Measurements from ENCODE around the gene STARD7. TPM values are rescaled to one million over a fixed set of nuclear protein-coding genes. Genes with fewer than 3 reads are reported as not detected.
"Not testable (repeated sequence)": the region's sequence is repeated elsewhere in the genome, so short reads cannot be mapped to it uniquely, and the experiment has no call there.

Gene STARD7
- total RNA-seq, 1 donor from 2014 or later = 85.8 TPM

DNA sequence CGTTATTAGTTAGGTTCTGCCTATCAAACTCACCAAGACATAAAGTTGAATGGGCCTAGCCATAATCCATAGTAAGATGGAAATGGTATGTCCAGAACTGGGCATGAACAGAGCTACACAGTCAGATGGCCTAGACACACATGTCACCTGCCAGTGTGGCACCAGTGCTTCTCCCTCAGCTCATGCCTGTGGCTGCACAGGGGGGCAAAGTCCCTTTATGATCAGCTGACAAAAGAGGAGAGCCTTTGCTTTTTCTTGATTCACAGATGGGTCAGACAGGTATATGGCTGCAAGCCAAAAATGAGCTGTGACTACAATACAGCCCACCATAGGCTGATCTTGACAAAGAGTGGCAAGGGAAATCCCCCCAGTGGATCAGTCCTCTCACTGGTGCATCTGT lies 28.3 kb upstream of the STARD7 start:
- DNase-seq (ENCODE audit: extremely low read depth, low read depth, low spot score) = no peak

GRCh38 chr2:96233880-96234316 lies 25.3 kb upstream of the STARD7 start:
- DNase-seq (ENCODE audit: extremely low read depth, low read depth, low spot score) = no peak

- no peak for DNase-seq (ENCODE audit: extremely low read depth, low read depth, low spot score)
These were observed 24.8 kb upstream of the STARD7 start for GRCh38 chr2:96233436-96233835.

GRCh38 chr2:96231316-96231715 lies 22.7 kb upstream of the STARD7 start:
- DNase-seq (ENCODE audit: extremely low read depth, low read depth, low spot score) = no peak

DNA sequence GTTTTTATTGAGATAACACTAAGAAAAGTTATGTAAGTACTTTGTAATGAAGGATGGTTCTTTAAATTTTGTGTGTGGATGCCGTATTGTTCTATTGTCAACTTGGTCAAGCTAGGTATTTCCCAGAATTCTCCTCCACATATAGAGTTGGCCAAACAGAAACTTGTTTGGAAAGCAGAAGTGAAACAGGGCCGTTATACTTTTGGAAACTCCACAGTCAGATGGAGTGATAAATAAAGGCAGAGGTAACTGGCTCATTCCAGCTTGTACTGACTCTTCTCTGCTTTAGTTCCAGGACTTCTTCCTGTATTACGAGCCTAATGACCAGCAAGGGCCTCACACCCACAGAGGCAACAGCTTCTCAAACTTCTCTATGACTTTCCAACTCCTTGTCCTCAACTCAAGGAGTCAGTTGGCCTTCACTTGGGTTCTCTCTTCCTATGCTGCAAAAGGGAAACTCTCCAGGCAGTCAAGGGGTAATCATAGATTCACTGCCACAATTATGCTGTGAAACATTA lies 16.4 kb upstream of the STARD7 start:
- no peak for DNase-seq (ENCODE audit: extremely low read depth, low read depth, low spot score)

DNA sequence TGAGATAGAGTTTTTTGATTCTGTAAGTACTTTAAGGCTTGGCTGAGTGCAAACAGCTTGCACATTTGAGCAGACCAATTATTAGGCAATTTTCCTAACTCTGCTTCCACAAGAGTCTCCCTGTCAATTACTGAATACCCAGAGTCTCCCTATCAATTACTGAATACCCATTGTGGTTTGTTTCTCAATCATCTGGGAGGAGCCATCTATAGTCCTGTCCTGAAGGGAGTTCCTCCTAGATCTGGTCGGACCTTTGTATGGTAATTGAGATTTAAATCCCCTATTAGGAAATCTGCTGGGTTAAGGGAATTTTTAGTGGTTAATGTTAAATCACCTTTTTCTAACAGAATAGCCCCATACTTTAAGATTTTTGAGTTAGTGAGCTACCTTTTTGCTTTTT lies 12.5 kb upstream of the STARD7 start:
- DNase-seq (ENCODE audit: extremely low read depth, low read depth, low spot score) = not testable (repeated sequence)

- DNase-seq (ENCODE audit: extremely low read depth, low read depth, low spot score) = not testable (repeated sequence)
These were observed 11.3 kb upstream of the STARD7 start for GRCh38 chr2:96219959-96220358.

GRCh38 chr2:96218508-96219131 lies 10.0 kb upstream of the STARD7 start:
- DNase-seq (ENCODE audit: extremely low read depth, low read depth, low spot score) = no peak

DNA sequence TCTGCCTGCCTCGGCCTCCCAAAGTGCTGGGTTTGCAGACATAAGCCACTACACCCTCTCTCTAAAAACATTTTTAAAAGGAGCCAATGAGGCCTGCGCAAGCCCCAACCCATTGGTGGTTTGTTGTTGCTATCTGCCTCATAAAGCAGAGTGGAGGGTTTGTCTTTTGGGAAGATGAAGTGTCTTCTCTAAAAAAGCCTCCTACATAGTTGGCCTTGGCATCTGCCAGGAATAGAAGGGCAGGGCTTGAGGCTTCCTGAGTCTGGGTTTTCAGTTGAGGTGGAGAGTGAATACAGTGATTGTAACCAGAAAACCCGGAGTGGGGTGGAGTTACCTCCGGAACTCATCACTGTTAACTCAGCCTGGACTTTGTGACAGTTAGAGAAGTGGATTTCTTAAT lies 5.9 kb upstream of the STARD7 start:
- DNase-seq (ENCODE audit: extremely low read depth, low read depth, low spot score) = no peak

GRCh38 chr2:96213379-96213778 lies 4.8 kb upstream of the STARD7 start:
- no peak for DNase-seq (ENCODE audit: extremely low read depth, low read depth, low spot score)

- DNase-seq (ENCODE audit: extremely low read depth, low read depth, low spot score) = no peak
These were observed 3.7 kb upstream of the STARD7 start for GRCh38 chr2:96212339-96212738.

DNA sequence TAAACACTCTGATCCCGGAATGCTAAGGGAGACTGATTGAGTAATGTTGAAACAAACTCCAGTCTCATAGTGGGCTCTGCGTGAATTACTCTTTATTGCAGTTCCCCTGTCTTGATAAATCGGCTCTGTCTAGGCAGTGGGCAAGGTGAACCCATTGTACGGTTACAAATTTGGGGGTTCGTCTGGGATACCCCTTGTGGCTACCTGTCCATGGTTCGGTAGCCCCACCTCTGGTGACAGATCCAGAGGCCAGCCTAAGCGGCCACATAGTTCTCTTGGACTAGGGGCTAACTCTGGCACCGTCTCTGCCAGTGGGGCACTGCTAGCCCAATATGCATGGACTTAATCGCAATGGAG lies 1.1 kb upstream of the STARD7 start:
- no peak for DNase-seq (ENCODE audit: extremely low read depth, low read depth, low spot score)

GRCh38 chr2:96209011-96209728 lies 543 bp upstream of the STARD7 start:
- DNase-seq (ENCODE audit: extremely low read depth, low read depth, low spot score) = no peak

DNA sequence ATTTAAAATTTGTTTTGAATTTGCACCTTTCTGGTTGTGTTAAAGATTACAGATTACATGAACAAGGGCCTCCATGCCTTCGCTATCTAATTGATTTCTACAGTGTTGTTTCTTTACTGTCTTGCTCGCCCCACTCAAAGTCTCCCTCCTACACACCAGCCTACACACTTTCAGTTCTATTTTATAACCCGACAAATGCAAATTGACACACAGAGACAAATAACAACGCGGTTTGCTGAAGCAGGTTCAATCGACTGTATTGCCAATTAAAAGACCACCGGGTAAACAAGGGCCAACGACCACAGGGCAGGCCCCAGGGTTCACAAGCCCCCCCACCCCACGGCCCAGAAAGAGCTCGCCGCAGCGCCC lies 869 bp downstream of the STARD7 start:
- no peak for DNase-seq (ENCODE audit: extremely low read depth, low read depth, low spot score)

DNA sequence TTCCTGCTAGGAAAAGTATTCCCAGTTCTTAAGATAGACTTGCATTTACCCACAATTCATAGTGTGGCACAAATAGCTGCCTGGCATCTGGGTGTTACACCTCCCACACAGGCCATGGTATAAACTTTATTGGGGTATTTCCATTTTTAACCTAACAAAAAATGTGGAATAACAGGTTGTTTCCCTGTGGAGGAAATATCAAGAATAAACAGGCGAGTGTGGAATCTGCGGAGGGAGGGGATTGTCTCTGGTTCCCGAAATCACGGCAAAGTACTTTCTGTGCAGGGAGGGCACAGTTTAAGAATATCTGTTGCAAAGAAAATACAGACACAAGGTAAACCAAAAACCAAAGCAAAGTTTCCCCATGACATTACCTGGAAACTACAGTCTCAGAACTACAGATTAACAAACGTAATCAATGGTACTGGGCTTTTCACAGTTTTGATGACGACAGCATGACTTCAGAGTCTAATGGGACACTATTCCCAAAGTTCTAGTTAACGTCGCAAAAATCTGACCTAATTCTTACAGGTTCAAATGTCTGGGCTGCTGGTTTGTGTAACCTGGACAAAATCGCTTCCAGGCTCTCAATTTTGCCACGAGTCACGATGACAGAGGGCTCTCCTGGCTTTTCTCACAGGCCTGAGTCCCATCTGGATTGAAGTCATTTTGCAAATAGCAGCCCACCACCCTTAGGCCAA lies 1.4 kb downstream of the STARD7 start:
- no peak for DNase-seq (ENCODE audit: extremely low read depth, low read depth, low spot score)

GRCh38 chr2:96205888-96206287 lies 2.7 kb downstream of the STARD7 start:
- DNase-seq (ENCODE audit: extremely low read depth, low read depth, low spot score) = no peak

GRCh38 chr2:96204836-96205624 lies 3.6 kb downstream of the STARD7 start:
- DNase-seq (ENCODE audit: extremely low read depth, low read depth, low spot score) = no peak

DNA sequence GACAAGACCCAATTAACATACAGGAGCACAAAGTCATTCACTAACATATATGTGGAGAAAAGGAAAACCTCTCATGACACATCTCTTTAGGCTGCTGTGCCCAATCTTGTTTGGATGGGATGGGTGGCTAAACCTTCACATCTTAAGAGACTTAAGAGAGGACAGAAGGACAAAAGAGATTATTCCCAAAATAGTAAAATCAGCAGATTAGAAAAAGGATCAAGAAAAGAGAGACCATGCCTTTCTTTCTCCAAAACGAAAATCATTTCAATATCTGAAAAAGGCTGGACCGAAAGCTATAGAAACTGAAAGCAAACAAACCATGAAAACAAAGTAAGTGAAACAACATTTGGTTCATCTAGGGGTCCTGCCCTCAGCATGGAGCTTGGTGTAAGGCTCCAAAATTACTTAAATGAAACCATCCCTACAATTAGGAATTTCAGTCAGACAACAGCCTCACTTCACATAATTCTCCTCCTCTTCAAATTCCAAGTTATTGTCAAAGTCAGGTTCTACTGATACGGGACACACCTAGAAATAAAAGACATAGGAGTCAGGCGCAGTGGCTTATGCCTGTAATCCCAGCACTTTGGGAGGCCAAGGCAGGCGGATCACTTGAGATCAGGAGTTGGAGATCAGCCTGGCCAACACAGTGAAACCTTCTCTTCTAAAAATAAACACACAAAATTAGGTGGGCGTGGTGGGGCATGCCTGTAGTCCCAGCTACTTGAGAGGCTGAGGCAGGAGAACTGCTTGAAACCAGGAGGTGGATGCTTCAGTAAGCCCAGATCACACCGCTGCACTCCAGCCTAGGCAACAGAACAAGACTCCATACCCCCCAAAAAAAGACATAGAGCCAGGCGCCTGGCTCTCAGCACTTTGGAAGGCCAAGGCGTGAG lies 5.2 kb downstream of the STARD7 start:
- no peak for DNase-seq (ENCODE audit: extremely low read depth, low read depth, low spot score)

- no peak for DNase-seq (ENCODE audit: extremely low read depth, low read depth, low spot score)
These were observed 6.3 kb downstream of the STARD7 start for GRCh38 chr2:96202152-96202854.
